ENCODE measurements around the gene DOCK7. TPM values are rescaled to one million over a fixed set of nuclear protein-coding genes. Genes with fewer than 3 reads are reported as not detected.
A peak's percentile ranks its signal among the peaks of the same experiment; 100 is the strongest.
"Not testable (repeated sequence)": the region's sequence is repeated elsewhere in the genome, so short reads cannot be mapped to it uniquely, and the experiment has no call there.

The DOCK7 gene
- total RNA-seq, 1 donor from 2014 or later: 36.5 TPM

- Histone ChIP-seq H3K4me3 (no peak overlapping the region), H3K4me1 (peaks cover 16% of the 10 kb centered on the region), H3K9me3 (no peaks in the 10 kb centered on the region), H3K27ac (no peak overlapping the region), H3K36me3 (no peaks in the 10 kb centered on the region), H3K27me3 (ENCODE audit: low read depth) (no peaks in the 10 kb centered on the region)
- DNase-seq: no peak
- TF ChIP-seq CTCF (IDR thresholded peaks at IDR 0.05): no peak
- intact Hi-C loops (cut with DNase I): no loop called here
- no peak for ATAC-seq
Measured at GRCh38 chr1:62720946-62721554, 32.9 kb upstream of the DOCK7 start.

DNA sequence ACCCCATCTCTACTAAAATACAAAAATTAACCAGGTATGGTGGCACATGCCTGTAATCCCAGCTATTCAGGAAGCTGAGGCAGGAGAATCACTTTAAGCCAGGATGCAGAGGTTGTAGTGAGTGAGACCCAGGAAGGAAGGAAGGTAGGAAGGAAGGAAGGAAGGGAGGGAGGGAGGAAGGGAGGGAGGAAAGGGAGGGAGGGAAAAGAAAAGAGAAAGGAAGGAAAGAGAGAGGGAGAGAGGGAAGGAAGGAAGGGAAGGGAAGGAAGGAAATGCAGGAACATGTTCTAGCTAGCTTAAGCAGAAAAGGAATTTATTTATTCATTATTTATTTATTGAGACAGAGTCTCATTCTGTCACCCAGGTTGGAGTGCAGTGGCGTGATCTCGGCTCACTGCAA, 30.2 kb upstream of the DOCK7 start:
- ATAC-seq; H3K9me3 ChIP-seq; H3K27me3 ChIP-seq (ENCODE audit: low read depth): not testable (repeated sequence)

GRCh38 chr1:62717483-62717882, 29.3 kb upstream of the DOCK7 start:
- no peak overlapping the region for H3K4me3 ChIP-seq
- no peaks in the 10 kb centered on the region for H3K9me3 ChIP-seq
- DNase-seq (no peak), ATAC-seq (no peak)
- H3K27ac ChIP-seq: no peak overlapping the region
- H3K36me3 ChIP-seq: no peaks in the 10 kb centered on the region
- intact Hi-C loops (cut with DNase I): no loop called here
- TF ChIP-seq CTCF (IDR thresholded peaks at IDR 0.05): no peak
- no peaks in the 10 kb centered on the region for H3K27me3 ChIP-seq (ENCODE audit: low read depth)
- peaks cover 6% of the 10 kb centered on the region for H3K4me1 ChIP-seq

More for the DNA sequence above, 30.2 kb upstream of the DOCK7 start:
- H3K27ac ChIP-seq; intact Hi-C loops (cut with DNase I); H3K36me3 ChIP-seq; H3K4me3 ChIP-seq; DNase-seq; H3K4me1 ChIP-seq: not testable (repeated sequence)

GRCh38 chr1:62716397-62716796, 28.2 kb upstream of the DOCK7 start:
- Histone ChIP-seq H3K4me1 (peaks cover 6% of the 10 kb centered on the region), H3K27me3 (ENCODE audit: low read depth) (no peaks in the 10 kb centered on the region), H3K9me3 (no peaks in the 10 kb centered on the region), H3K36me3 (no peaks in the 10 kb centered on the region), H3K4me3 (no peak overlapping the region), H3K27ac (no peak overlapping the region)
- no peak for DNase-seq
- intact Hi-C loops (cut with DNase I): no loop called here
- ATAC-seq: peak in 1 of 2 donors; percentile 35
- no peak for TF ChIP-seq CTCF (IDR thresholded peaks at IDR 0.05)

- H3K27ac ChIP-seq: no peak overlapping the region
- TF ChIP-seq CTCF (IDR thresholded peaks at IDR 0.05): no peak
- intact Hi-C loops (cut with DNase I): no loop called here
- H3K9me3 ChIP-seq: no peaks in the 10 kb centered on the region
- H3K27me3 ChIP-seq (ENCODE audit: low read depth): no peaks in the 10 kb centered on the region
- peaks cover 6% of the 10 kb centered on the region for H3K4me1 ChIP-seq
- DNase-seq (no peak), ATAC-seq (no peak)
- H3K4me3 ChIP-seq: no peak overlapping the region
- no peaks in the 10 kb centered on the region for H3K36me3 ChIP-seq
Measured at GRCh38 chr1:62712336-62713243, 24.4 kb upstream of the DOCK7 start.

- H3K36me3 ChIP-seq: no peaks in the 10 kb centered on the region
- intact Hi-C loops (cut with DNase I): no loop called here
- DNase-seq (no peak), ATAC-seq (no peak)
- no peak overlapping the region for H3K4me3 ChIP-seq
- no peak overlapping the region for H3K27ac ChIP-seq
- H3K4me1 ChIP-seq: no peaks in the 10 kb centered on the region
- H3K9me3 ChIP-seq: no peaks in the 10 kb centered on the region
- H3K27me3 ChIP-seq (ENCODE audit: low read depth): no peaks in the 10 kb centered on the region
- TF ChIP-seq CTCF (IDR thresholded peaks at IDR 0.05): no peak
Measured at GRCh38 chr1:62707744-62708120, 19.5 kb upstream of the DOCK7 start.
